Heart left ventricle (tissue), 16 donors: ENCODE data around the gene CAPN14. TPM values are rescaled to one million over a fixed set of nuclear protein-coding genes. Genes with fewer than 3 reads are reported as not detected.

Experiments
- ATAC-seq, 4 donors: fragments of 200-7000 bp; cut with Tn5 transposase; one replicate each; pipeline ENCODE4 v1.9.1; 2020 to 2022; ENCODE audit warnings: moderate library complexity in 4 of 4, mild to moderate bottlenecking in 3 of 4, moderate number of reproducible peaks in 1 of 4
- DNase-seq, 5 donors: peaks; one replicate each; pipeline ENCODE4 v3.0.0-alpha.2; 2020
- H3K27ac ChIP-seq, 12 donors: fragments of 200-600 bp; sonication (generic) in 4 of 12; one replicate each; pipeline versions ENCODE4 v1.5.0 to v1.8.0; 2016 to 2022; ENCODE audit warnings: mild to moderate bottlenecking in 2 of 12
- H3K27me3 ChIP-seq, 9 donors: fragments of 200-600 bp; sonication (generic) in 2 of 9; one replicate each; pipeline versions ENCODE4 v1.5.1 to v1.8.0; 2016 to 2022; ENCODE audit warnings: mild to moderate bottlenecking in 3 of 9
- H3K36me3 ChIP-seq, 9 donors: fragments of 200-600 bp; sonication (generic) in 2 of 9; one replicate each; pipeline versions ENCODE4 v1.5.0 to v1.8.0; 2018 to 2022; ENCODE audit warnings: mild to moderate bottlenecking in 2 of 9
- H3K4me1 ChIP-seq, 12 donors: fragments of 200-600 bp; sonication (generic) in 4 of 12; one replicate each; pipeline versions ENCODE4 v1.5.0 to v1.8.0; 2016 to 2022; ENCODE audit warnings: mild to moderate bottlenecking in 3 of 12
- H3K4me3 ChIP-seq, 12 donors: fragments of 200-600 bp; sonication (generic) in 4 of 12; one replicate each; pipeline versions ENCODE4 v1.5.0 to v1.8.0; 2017 to 2022; ENCODE audit warnings: mild to moderate bottlenecking in 9 of 12, moderate library complexity in 4 of 12
- H3K9me3 ChIP-seq, 12 donors: fragments of 200-600 bp; sonication (generic) in 4 of 12; one replicate each; pipeline versions ENCODE4 v1.5.0 to v1.8.0; 2016 to 2022; ENCODE audit warnings: mild to moderate bottlenecking in 1 of 12
- POLR2A ChIP-seq, 2 donors: fragments of 450-650 bp; IDR thresholded peaks; one replicate each; pipeline ENCODE4 v1.6.1; 2017; ENCODE audit warnings: antibody characterized with exemption in 2 of 2, mild to moderate bottlenecking in 2 of 2, moderate library complexity in 2 of 2
- whole genome bisulfite sequencing, 4 donors: extraction: QIAGEN DNeasy Blood & Tissue Kit in 2 of 4; methylation state at CpG; one replicate each; pipeline versions ENCODE4 v1.1.5 to v1.1.7; 2013 to 2018; 5-methylcytosine and 5-hydroxymethylcytosine counted together
- intact Hi-C, 10 donors: fragments of 100-400 bp; cut with DNase I; formaldehyde crosslinking; loops; one replicate each; pipeline versions ENCODE4 v1.11.1 to v1.14.2; 2022
- polyA plus RNA-seq, 2 donors: library from polyadenylated mRNA; stranded (reverse); fragments of 200-250 nt; gene quantifications; one replicate each; pipeline ENCODE4 v1.2.3, GENCODE V29; 2013
- total RNA-seq, 9 donors: library from RNA; depleted of rRNA in 2 of 9; stranded (reverse); fragments of >200 nt in 2 of 9; fragmentation: NEBNext Ultra II Directional in 3 of 9; extraction: Animal tissue kit (Norgen Biotek cat#: 25700) in 3 of 9; gene quantifications; one replicate each; pipeline versions ENCODE4 v1.1.0 to v1.2.4, GENCODE V29; 2016 to 2023
- TF ChIP-seq, protein P1 (sequence below), 12 donors: fragments of 200-600 bp; sonication (generic) in 4 of 12; IDR thresholded peaks; one replicate each; pipeline versions ENCODE4 v1.5.0 to v1.8.0; 2018 to 2022; ENCODE audit warnings: antibody characterized with exemption in 12 of 12, mild to moderate bottlenecking in 5 of 12
- donor health status: ischemic (EF 13 %, LVEDD 7.1; RV severe dilation, severe dysfunction).
- donor health status: healthy with polysubstance abuse.
- donor health status: DM: no; HTN: yes; CAD: no.
- donor health status: DM: no; HTN: no; CAD: no.
- donor health status: ischemic (EF 25% LVEDD 6.9; RV normal size, moderate dysfunction).
- donor health status: ischemic (EF 25% LVEDD 5.7; RV mildly dilated, moderate dysfunction).
- donor health status: healthy.
- donor health status: DM: yes; HTN: yes; CAD: no.
- donor health status: ischemic (EF 35%, LVEDD 5.7; RV mildly dilated, moderate dysfunction).
- donor health status: nonischemic (EF 11% LVEDD 7.7; RV severe dilation, severe dysfunction).
- donor health status: DM: yes; HTN: yes; CAD: no.
- donor health status: PGD.
- donor health status: ischemic (EF 29% LVEDD 5.4; RV normal size, mild dysfunction).
- donor health status: nonischemic (EF 23%, LVEDD 6.1; RV moderate dilation, normal function).

Gene CAPN14
- total and polyA plus RNA-seq, 11 donors: 0.04 to 0.44 (median 0.17) TPM

DNA sequence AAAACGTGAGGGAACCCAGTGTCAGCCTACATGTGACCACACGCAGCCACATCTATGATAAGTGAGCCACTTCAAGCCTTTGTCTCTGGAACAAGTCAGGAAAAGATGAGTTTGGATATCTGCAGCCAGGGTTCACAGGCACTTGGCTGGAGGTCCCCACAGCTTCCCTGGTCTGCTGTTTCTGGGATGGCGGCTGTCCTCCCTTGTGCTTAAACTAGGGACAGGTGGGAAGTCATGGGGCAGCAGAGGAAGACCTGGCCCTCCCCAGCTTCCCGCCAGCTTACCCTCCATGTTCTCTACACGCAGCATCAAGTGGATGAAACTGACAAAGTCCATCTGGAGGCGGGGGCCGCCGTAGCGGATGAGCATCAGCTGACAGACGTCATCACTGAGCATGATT is 40.6 kb downstream of the CAPN14 start:
- Histone ChIP-seq H3K4me3 (no peak overlapping the region), H3K27ac (no peak overlapping the region), H3K36me3 (no peaks in the 10 kb centered on the region), H3K9me3 (no peaks in the 10 kb centered on the region), H3K27me3 (peaks cover 0 to 5% (median 0%) of the 10 kb centered on the region in 9 donors), H3K4me1 (no peaks in the 10 kb centered on the region)
- no peak for DNase-seq
- 74 to 82% (median 80%) methylated on average over 10 of the region's 10 CpGs for WGBS, 4 donors
- no peak for TF ChIP-seq POLR2A (IDR thresholded peaks at IDR 0.05)
- TF ChIP-seq, protein P1, sequence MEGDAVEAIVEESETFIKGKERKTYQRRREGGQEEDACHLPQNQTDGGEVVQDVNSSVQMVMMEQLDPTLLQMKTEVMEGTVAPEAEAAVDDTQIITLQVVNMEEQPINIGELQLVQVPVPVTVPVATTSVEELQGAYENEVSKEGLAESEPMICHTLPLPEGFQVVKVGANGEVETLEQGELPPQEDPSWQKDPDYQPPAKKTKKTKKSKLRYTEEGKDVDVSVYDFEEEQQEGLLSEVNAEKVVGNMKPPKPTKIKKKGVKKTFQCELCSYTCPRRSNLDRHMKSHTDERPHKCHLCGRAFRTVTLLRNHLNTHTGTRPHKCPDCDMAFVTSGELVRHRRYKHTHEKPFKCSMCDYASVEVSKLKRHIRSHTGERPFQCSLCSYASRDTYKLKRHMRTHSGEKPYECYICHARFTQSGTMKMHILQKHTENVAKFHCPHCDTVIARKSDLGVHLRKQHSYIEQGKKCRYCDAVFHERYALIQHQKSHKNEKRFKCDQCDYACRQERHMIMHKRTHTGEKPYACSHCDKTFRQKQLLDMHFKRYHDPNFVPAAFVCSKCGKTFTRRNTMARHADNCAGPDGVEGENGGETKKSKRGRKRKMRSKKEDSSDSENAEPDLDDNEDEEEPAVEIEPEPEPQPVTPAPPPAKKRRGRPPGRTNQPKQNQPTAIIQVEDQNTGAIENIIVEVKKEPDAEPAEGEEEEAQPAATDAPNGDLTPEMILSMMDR (IDR thresholded peaks at IDR 0.05): no peak
- ATAC-seq: no peak
- intact Hi-C loops: loop anchor here in 4 of 10 donors (5.0 to 10.0 kb wide), 4 partner anchors 158 to 1012 kb away; no protein-coding TSS in a partner anchor

DNA sequence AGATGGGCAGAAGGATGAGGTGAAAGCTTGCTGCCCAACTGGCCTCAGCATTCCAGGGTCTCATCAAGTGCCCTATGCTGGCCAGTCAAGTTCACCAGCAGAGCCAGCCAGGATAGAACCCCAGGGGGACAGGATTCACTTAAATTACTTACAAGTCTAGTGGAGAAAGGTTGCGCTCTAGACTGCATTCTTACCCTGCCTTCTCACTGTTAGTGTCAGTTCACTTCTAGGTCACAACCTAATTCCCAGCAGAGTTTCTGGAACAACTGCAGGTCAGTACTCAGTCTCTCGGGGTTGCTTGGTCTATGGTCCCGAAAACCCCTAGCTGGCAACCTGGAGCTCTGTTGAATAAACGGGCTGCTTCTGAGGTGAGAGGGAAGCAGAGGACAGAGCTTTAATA is 46.2 kb downstream of the CAPN14 start:
- H3K27ac ChIP-seq: no peak overlapping the region
- H3K27me3 ChIP-seq: no peaks in the 10 kb centered on the region
- DNase-seq (no peak), ATAC-seq (no peak)
- H3K4me1 ChIP-seq: no peaks in the 10 kb centered on the region
- H3K36me3 ChIP-seq: no peaks in the 10 kb centered on the region
- no peak overlapping the region for H3K4me3 ChIP-seq
- WGBS, 4 donors: 83 to 96% (median 91%) methylated on average over 4 of the region's 4 CpGs
- no peaks in the 10 kb centered on the region for H3K9me3 ChIP-seq
- intact Hi-C loops: loop anchor here in 8 of 10 donors (2.0 to 10.0 kb wide), 7 partner anchors 161 to 1006 kb away; no protein-coding TSS in a partner anchor
- TF ChIP-seq, protein P1 (IDR thresholded peaks at IDR 0.05): no peak
- TF ChIP-seq POLR2A (IDR thresholded peaks at IDR 0.05): no peak

DNA sequence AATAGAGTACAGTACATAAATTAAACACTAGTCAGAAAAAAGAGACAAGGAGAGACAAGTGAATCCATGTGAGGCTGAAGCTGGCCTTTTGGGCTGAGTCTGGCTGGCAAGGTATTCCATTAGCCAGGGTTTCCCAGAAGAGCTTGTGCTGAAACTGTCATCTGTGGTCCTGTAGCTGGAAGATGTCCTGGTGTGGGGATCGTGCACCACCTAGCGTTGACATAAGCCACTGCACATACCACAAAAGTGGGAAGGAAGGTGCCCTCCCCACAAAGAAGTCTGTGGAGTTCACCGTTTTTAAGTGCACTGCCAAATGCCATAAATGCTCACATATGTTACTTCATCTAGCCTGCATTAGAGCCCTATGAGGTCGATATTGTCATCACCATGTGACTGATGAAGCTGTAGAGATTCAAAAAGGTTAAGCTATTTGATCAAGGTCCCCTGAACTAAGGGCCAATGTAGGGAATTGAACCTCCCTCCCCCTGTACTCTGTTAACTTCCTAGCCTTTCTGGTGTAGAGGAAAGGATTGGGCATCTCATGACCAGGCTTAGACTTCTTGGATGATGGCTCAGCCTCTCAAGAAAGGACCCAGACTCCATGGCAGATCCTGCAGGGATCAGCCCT is 47.1 kb downstream of the CAPN14 start:
- no peaks in the 10 kb centered on the region for H3K27me3 ChIP-seq
- 0 to 1% (median 1%) methylated on average over 4 of the region's 4 CpGs for WGBS, 4 donors
- intact Hi-C loops: loop anchor here in 8 of 10 donors (1.0 to 10.0 kb wide), 8 partner anchors 162 to 1005 kb away; no protein-coding TSS in a partner anchor
- H3K4me3 ChIP-seq: no peak overlapping the region
- no peak for TF ChIP-seq POLR2A (IDR thresholded peaks at IDR 0.05)
- TF ChIP-seq, protein P1 (IDR thresholded peaks at IDR 0.05): peak; percentile 83 to 95 (median 88)
- H3K36me3 ChIP-seq: no peaks in the 10 kb centered on the region
- no peaks in the 10 kb centered on the region for H3K4me1 ChIP-seq
- no peaks in the 10 kb centered on the region for H3K9me3 ChIP-seq
- peak; percentile 30 to 73 (median 42) for DNase-seq
- ATAC-seq: peak; percentile 57 to 93 (median 86)
- no peak overlapping the region for H3K27ac ChIP-seq

DNA sequence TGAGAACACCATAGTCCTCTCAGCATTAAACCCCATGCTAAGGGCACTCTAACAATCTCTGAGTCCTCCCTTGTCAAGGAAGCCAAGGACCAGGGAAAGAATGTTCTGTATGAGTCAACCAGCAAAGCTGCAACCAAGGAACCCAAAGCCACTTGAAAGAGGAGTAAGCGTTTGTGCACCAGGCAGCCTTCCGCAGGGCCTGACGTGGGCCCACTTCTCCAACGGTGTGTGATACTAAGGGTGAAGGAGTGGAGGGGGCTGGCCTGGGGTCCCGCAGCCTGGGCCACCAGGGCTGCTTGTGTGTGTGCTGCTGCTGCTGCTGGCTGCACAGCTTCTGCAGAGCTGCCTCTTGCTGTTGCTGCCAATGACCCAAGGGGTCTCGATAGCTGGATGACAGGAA is 49.0 kb downstream of the CAPN14 start:
- 80 to 94% (median 84%) methylated on average over 6 of the region's 6 CpGs for WGBS, 4 donors
- Histone ChIP-seq H3K27ac (no peak overlapping the region), H3K4me3 (no peak overlapping the region), H3K27me3 (peaks cover 0 to 3% (median 0%) of the 10 kb centered on the region in 9 donors), H3K36me3 (no peaks in the 10 kb centered on the region), H3K4me1 (no peaks in the 10 kb centered on the region), H3K9me3 (no peaks in the 10 kb centered on the region)
- intact Hi-C loops: loop anchor here in 3 of 10 donors (2.0 to 10.0 kb wide), 3 partner anchors 167 to 1003 kb away; no protein-coding TSS in a partner anchor
- TF ChIP-seq POLR2A (IDR thresholded peaks at IDR 0.05): no peak
- TF ChIP-seq, protein P1 (IDR thresholded peaks at IDR 0.05): no peak
- no peak for DNase-seq
- ATAC-seq: no peak
